ENCODE measurements around the gene NAPEPLD.

NAPEPLD gene

GRCh38 chr7:103124429-103124979 is 24.4 kb downstream of the NAPEPLD start:
- TF ChIP-seq MYC (IDR thresholded peaks at IDR 0.05; ENCODE audit: low read depth, low read length) (no peak), MAX (IDR thresholded peaks at IDR 0.05; ENCODE audit: low read depth, low read length) (no peak), POLR2A (IDR thresholded peaks at IDR 0.05; ENCODE audit: extremely low read depth, insufficient read length) (no peak)
- TF ChIP-seq, protein P1, sequence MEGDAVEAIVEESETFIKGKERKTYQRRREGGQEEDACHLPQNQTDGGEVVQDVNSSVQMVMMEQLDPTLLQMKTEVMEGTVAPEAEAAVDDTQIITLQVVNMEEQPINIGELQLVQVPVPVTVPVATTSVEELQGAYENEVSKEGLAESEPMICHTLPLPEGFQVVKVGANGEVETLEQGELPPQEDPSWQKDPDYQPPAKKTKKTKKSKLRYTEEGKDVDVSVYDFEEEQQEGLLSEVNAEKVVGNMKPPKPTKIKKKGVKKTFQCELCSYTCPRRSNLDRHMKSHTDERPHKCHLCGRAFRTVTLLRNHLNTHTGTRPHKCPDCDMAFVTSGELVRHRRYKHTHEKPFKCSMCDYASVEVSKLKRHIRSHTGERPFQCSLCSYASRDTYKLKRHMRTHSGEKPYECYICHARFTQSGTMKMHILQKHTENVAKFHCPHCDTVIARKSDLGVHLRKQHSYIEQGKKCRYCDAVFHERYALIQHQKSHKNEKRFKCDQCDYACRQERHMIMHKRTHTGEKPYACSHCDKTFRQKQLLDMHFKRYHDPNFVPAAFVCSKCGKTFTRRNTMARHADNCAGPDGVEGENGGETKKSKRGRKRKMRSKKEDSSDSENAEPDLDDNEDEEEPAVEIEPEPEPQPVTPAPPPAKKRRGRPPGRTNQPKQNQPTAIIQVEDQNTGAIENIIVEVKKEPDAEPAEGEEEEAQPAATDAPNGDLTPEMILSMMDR (IDR thresholded peaks at IDR 0.05; ENCODE audit: low read depth, low read length), result no peak
- DNase-seq (ENCODE audit: low read depth), result no peak
- no peak overlapping the region for H3K4me3 ChIP-seq (ENCODE audit: low read depth, low read length)

GRCh38 chr7:103123529-103123928 is 25.4 kb downstream of the NAPEPLD start:
- DNase-seq (ENCODE audit: low read depth), result peak; percentile 75
- TF ChIP-seq POLR2A (IDR thresholded peaks at IDR 0.05; ENCODE audit: extremely low read depth, insufficient read length) (no peak), MAX (IDR thresholded peaks at IDR 0.05; ENCODE audit: low read depth, low read length) (no peak), MYC (IDR thresholded peaks at IDR 0.05; ENCODE audit: low read depth, low read length) (no peak)
- TF ChIP-seq, protein P1 (IDR thresholded peaks at IDR 0.05; ENCODE audit: low read depth, low read length), result no peak
- H3K4me3 ChIP-seq (ENCODE audit: low read depth, low read length), result no peak overlapping the region

DNA sequence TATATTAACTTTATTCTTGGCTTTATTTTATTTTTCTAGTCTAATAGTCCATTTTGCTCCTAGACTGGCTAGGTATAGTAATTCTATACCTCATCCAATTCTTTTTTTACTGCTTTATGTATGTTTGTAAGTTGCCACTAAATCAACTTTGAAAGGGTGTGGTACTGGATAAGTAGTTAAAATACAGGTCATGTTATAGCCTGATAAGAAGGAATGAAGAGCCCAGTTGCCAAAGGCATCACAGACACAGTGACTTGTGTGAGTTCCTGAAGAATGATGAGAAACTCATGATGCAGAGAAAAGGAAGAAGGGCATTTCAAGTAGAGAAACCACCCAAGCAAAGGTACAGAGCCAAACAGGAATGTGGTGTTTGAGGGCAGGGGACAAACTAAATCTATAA is 27.3 kb downstream of the NAPEPLD start:
- H3K4me3 ChIP-seq (ENCODE audit: low read depth, low read length), result no peak overlapping the region
- DNase-seq (ENCODE audit: low read depth), result no peak
- no peak for TF ChIP-seq MYC (IDR thresholded peaks at IDR 0.05; ENCODE audit: low read depth, low read length)

DNA sequence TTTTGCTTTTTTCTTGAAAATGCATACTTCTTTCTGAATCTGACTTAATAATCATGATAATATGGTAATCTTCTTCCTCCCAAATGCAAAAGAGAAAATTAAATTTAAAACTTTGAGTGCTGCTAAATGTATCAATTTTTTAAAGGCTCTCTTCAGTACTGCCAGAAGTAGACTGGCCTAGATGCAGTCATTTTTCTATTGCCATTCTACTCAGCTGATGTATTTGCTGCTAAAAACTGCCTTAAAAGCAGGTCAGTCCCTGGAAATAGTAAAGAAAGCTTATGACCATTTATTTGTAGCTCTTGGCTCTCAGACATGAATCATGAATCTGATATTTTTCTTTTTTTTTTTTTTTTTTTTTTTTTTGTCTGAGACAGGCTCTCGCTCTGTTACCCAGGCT is 28.5 kb downstream of the NAPEPLD start:
- H3K4me3 ChIP-seq (ENCODE audit: low read depth, low read length), result no peak overlapping the region
- TF ChIP-seq POLR2A (IDR thresholded peaks at IDR 0.05; ENCODE audit: extremely low read depth, insufficient read length) (no peak), MAX (IDR thresholded peaks at IDR 0.05; ENCODE audit: low read depth, low read length) (no peak)
- DNase-seq (ENCODE audit: low read depth), result no peak

GRCh38 chr7:103119791-103120291 is 29.1 kb downstream of the NAPEPLD start:
- H3K4me3 ChIP-seq (ENCODE audit: low read depth, low read length), result no peak overlapping the region
- TF ChIP-seq POLR2A (IDR thresholded peaks at IDR 0.05; ENCODE audit: extremely low read depth, insufficient read length), result no peak
- TF ChIP-seq MAX (IDR thresholded peaks at IDR 0.05; ENCODE audit: low read depth, low read length), result no peak
- TF ChIP-seq, protein P1 (IDR thresholded peaks at IDR 0.05; ENCODE audit: low read depth, low read length), result no peak
- no peak for TF ChIP-seq MYC (IDR thresholded peaks at IDR 0.05; ENCODE audit: low read depth, low read length)
- no peak for DNase-seq (ENCODE audit: low read depth)

DNA sequence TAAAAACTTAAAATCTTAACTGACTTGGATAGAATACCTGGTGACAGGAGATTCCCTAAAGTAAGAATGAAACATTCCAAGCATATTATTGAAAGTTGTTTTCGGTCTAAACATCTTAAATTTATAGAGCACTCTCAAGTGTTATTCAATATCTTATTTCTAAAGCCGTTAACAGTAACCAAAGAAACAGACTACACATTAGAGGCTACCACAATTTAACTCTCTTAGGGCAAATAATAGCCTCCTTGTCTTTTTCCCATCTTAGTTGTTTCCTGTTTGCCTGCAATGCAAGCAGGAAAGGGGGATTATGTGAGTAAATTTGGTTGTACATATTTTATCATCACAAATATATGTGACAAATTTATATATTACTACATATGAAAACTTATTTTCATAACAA is 31.4 kb downstream of the NAPEPLD start:
- TF ChIP-seq MYC (IDR thresholded peaks at IDR 0.05; ENCODE audit: low read depth, low read length), result no peak
- TF ChIP-seq POLR2A (IDR thresholded peaks at IDR 0.05; ENCODE audit: extremely low read depth, insufficient read length), result no peak
- H3K4me3 ChIP-seq (ENCODE audit: low read depth, low read length), result no peak overlapping the region
- no peak for DNase-seq (ENCODE audit: low read depth)

DNA sequence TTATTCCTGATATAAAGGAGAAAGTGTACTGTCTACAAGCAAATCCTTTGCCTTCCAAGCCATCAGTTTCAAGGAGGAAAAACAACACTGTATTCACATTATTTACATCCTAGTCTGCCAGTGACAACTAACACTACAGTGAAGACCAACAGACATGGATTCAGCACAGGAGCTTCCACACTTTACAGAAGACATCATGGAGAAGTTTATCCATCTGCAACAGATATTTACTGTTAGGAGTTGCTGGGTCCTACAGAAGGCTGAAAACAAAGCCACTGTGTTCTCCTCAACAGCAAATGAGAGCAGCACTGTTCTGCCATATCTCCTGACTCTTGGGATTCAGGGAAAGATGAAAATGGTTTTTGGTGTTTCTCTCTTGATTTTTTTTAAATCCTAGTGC is 31.9 kb downstream of the NAPEPLD start:
- TF ChIP-seq MYC (IDR thresholded peaks at IDR 0.05; ENCODE audit: low read depth, low read length) (no peak), POLR2A (IDR thresholded peaks at IDR 0.05; ENCODE audit: extremely low read depth, insufficient read length) (no peak)
- TF ChIP-seq, protein P1 (IDR thresholded peaks at IDR 0.05; ENCODE audit: low read depth, low read length), result no peak
- DNase-seq (ENCODE audit: low read depth), result no peak

More for the DNA sequence above, 31.9 kb downstream of the NAPEPLD start:
- no peak overlapping the region for H3K4me3 ChIP-seq (ENCODE audit: low read depth, low read length)

Data from NB4 (cell line).